ENCODE data around the gene MYO10.

MYO10 gene

GRCh38 chr5:16713386-16713928, 222.6 kb downstream of the MYO10 start:
- Mint-ChIP-seq H3K4me3 (no peak overlapping the region), H3K36me3 (ENCODE audit: low read depth) (no peaks in the 10 kb centered on the region), H3K9me3 (no peaks in the 10 kb centered on the region), H3K27me3 (ENCODE audit: low read depth) (peaks cover 8% of the 10 kb centered on the region), H3K4me1 (ENCODE audit: low read depth) (no peaks in the 10 kb centered on the region), H3K27ac (no peak overlapping the region)
- DNase-seq (ENCODE audit: low spot score) = no peak

- peaks cover 8% of the 10 kb centered on the region for H3K27me3 Mint-ChIP-seq (ENCODE audit: low read depth)
- no peak overlapping the region for H3K27ac Mint-ChIP-seq
- H3K4me3 Mint-ChIP-seq = no peak overlapping the region
- DNase-seq (ENCODE audit: low spot score) = no peak
- H3K4me1 Mint-ChIP-seq (ENCODE audit: low read depth) = no peaks in the 10 kb centered on the region
- no peaks in the 10 kb centered on the region for H3K9me3 Mint-ChIP-seq
- no peaks in the 10 kb centered on the region for H3K36me3 Mint-ChIP-seq (ENCODE audit: low read depth)
These were observed 223.5 kb downstream of the MYO10 start for GRCh38 chr5:16712620-16713019.

GRCh38 chr5:16712178-16712577, 223.9 kb downstream of the MYO10 start:
- no peaks in the 10 kb centered on the region for H3K36me3 Mint-ChIP-seq (ENCODE audit: low read depth)
- H3K9me3 Mint-ChIP-seq = no peaks in the 10 kb centered on the region
- H3K4me3 Mint-ChIP-seq = no peak overlapping the region
- H3K27ac Mint-ChIP-seq = no peak overlapping the region
- no peaks in the 10 kb centered on the region for H3K4me1 Mint-ChIP-seq (ENCODE audit: low read depth)
- no peak for DNase-seq (ENCODE audit: low spot score)
- peaks cover 8% of the 10 kb centered on the region for H3K27me3 Mint-ChIP-seq (ENCODE audit: low read depth)

- H3K4me3 Mint-ChIP-seq = no peak overlapping the region
- no peaks in the 10 kb centered on the region for H3K9me3 Mint-ChIP-seq
- DNase-seq (ENCODE audit: low spot score) = no peak
- peaks cover 8% of the 10 kb centered on the region for H3K27me3 Mint-ChIP-seq (ENCODE audit: low read depth)
- no peaks in the 10 kb centered on the region for H3K36me3 Mint-ChIP-seq (ENCODE audit: low read depth)
- no peaks in the 10 kb centered on the region for H3K4me1 Mint-ChIP-seq (ENCODE audit: low read depth)
- no peak overlapping the region for H3K27ac Mint-ChIP-seq
These were observed 226.2 kb downstream of the MYO10 start for GRCh38 chr5:16709691-16710433.

- H3K4me1 Mint-ChIP-seq (ENCODE audit: low read depth) = no peaks in the 10 kb centered on the region
- no peak for DNase-seq (ENCODE audit: low spot score)
- H3K36me3 Mint-ChIP-seq (ENCODE audit: low read depth) = no peaks in the 10 kb centered on the region
- H3K27me3 Mint-ChIP-seq (ENCODE audit: low read depth) = peaks cover under 1% of the 10 kb centered on the region
- no peak overlapping the region for H3K4me3 Mint-ChIP-seq
- no peak overlapping the region for H3K27ac Mint-ChIP-seq
- H3K9me3 Mint-ChIP-seq = no peaks in the 10 kb centered on the region
These were observed 228.3 kb downstream of the MYO10 start for GRCh38 chr5:16707869-16708192.

GRCh38 chr5:16707168-16707868, 228.8 kb downstream of the MYO10 start:
- no peaks in the 10 kb centered on the region for H3K36me3 Mint-ChIP-seq (ENCODE audit: low read depth)
- H3K4me1 Mint-ChIP-seq (ENCODE audit: low read depth) = no peaks in the 10 kb centered on the region
- H3K4me3 Mint-ChIP-seq = no peak overlapping the region
- H3K27me3 Mint-ChIP-seq (ENCODE audit: low read depth) = no peaks in the 10 kb centered on the region
- DNase-seq (ENCODE audit: low spot score) = no peak
- H3K9me3 Mint-ChIP-seq = no peaks in the 10 kb centered on the region
- H3K27ac Mint-ChIP-seq = no peak overlapping the region

GRCh38 chr5:16704945-16705344, 231.1 kb downstream of the MYO10 start:
- Mint-ChIP-seq H3K27ac (no peak overlapping the region), H3K27me3 (ENCODE audit: low read depth) (no peaks in the 10 kb centered on the region), H3K4me3 (no peak overlapping the region), H3K36me3 (ENCODE audit: low read depth) (no peaks in the 10 kb centered on the region), H3K9me3 (no peaks in the 10 kb centered on the region), H3K4me1 (ENCODE audit: low read depth) (no peaks in the 10 kb centered on the region)
- DNase-seq (ENCODE audit: low spot score) = no peak

- Mint-ChIP-seq H3K9me3 (no peaks in the 10 kb centered on the region), H3K4me1 (ENCODE audit: low read depth) (no peaks in the 10 kb centered on the region), H3K27me3 (ENCODE audit: low read depth) (no peaks in the 10 kb centered on the region), H3K36me3 (ENCODE audit: low read depth) (no peaks in the 10 kb centered on the region), H3K27ac (no peak overlapping the region), H3K4me3 (no peak overlapping the region)
- no peak for DNase-seq (ENCODE audit: low spot score)
These were observed 233.1 kb downstream of the MYO10 start for GRCh38 chr5:16702964-16703363.

GRCh38 chr5:16701134-16702099, 234.7 kb downstream of the MYO10 start:
- no peak for DNase-seq (ENCODE audit: low spot score)
- no peaks in the 10 kb centered on the region for H3K4me1 Mint-ChIP-seq (ENCODE audit: low read depth)
- no peaks in the 10 kb centered on the region for H3K9me3 Mint-ChIP-seq
- no peaks in the 10 kb centered on the region for H3K36me3 Mint-ChIP-seq (ENCODE audit: low read depth)
- H3K27ac Mint-ChIP-seq = no peak overlapping the region
- H3K27me3 Mint-ChIP-seq (ENCODE audit: low read depth) = no peaks in the 10 kb centered on the region
- no peak overlapping the region for H3K4me3 Mint-ChIP-seq

- H3K9me3 Mint-ChIP-seq = no peaks in the 10 kb centered on the region
- H3K27me3 Mint-ChIP-seq (ENCODE audit: low read depth) = no peaks in the 10 kb centered on the region
- H3K36me3 Mint-ChIP-seq (ENCODE audit: low read depth) = no peaks in the 10 kb centered on the region
- no peak overlapping the region for H3K27ac Mint-ChIP-seq
- no peaks in the 10 kb centered on the region for H3K4me1 Mint-ChIP-seq (ENCODE audit: low read depth)
- DNase-seq (ENCODE audit: low spot score) = no peak
- no peak overlapping the region for H3K4me3 Mint-ChIP-seq
These were observed 236.0 kb downstream of the MYO10 start for GRCh38 chr5:16700081-16700480.

GRCh38 chr5:16695779-16696178, 240.3 kb downstream of the MYO10 start:
- Mint-ChIP-seq H3K4me1 (ENCODE audit: low read depth) (no peaks in the 10 kb centered on the region), H3K27ac (no peak overlapping the region), H3K36me3 (ENCODE audit: low read depth) (no peaks in the 10 kb centered on the region), H3K27me3 (ENCODE audit: low read depth) (no peaks in the 10 kb centered on the region), H3K9me3 (no peaks in the 10 kb centered on the region), H3K4me3 (no peak overlapping the region)
- no peak for DNase-seq (ENCODE audit: low spot score)

- no peak overlapping the region for H3K4me3 Mint-ChIP-seq
- H3K27me3 Mint-ChIP-seq (ENCODE audit: low read depth) = no peaks in the 10 kb centered on the region
- no peak for DNase-seq (ENCODE audit: low spot score)
- H3K36me3 Mint-ChIP-seq (ENCODE audit: low read depth) = no peaks in the 10 kb centered on the region
- no peaks in the 10 kb centered on the region for H3K9me3 Mint-ChIP-seq
- H3K27ac Mint-ChIP-seq = no peak overlapping the region
- no peaks in the 10 kb centered on the region for H3K4me1 Mint-ChIP-seq (ENCODE audit: low read depth)
These were observed 242.2 kb downstream of the MYO10 start for GRCh38 chr5:16693879-16694278.

- H3K27ac Mint-ChIP-seq = no peak overlapping the region
- no peaks in the 10 kb centered on the region for H3K4me1 Mint-ChIP-seq (ENCODE audit: low read depth)
- no peaks in the 10 kb centered on the region for H3K36me3 Mint-ChIP-seq (ENCODE audit: low read depth)
- no peak for DNase-seq (ENCODE audit: low spot score)
- H3K27me3 Mint-ChIP-seq (ENCODE audit: low read depth) = no peaks in the 10 kb centered on the region
- H3K9me3 Mint-ChIP-seq = no peaks in the 10 kb centered on the region
- H3K4me3 Mint-ChIP-seq = no peak overlapping the region
These were observed 244.4 kb downstream of the MYO10 start for GRCh38 chr5:16691731-16692130.

Measured in T-helper 2 cell treated with Interferon-gamma antibody and Interleukin-4, amounts not matched to agents 5 μg/mL and 100 μg/mL, for 36 hours (primary cell).